GM12878 (cell line): ENCODE results near the gene SCN8A. TPM values are rescaled to one million over a fixed set of nuclear protein-coding genes. Genes with fewer than 3 reads are reported as not detected.

Source experiments
- ATAC-seq: fragments of 200-7000 bp; cut with Tn5 transposase; 3 replicates; pipeline ENCODE4 v1.9.1; 2020; ENCODE audit warnings: mild to moderate bottlenecking, moderate library complexity
- BruUV-seq: library from RNA; stranded (reverse); fragments of 400-500 nt; replicated peaks from 2 replicates; lab custom pipeline; 2021; lab: Mats Ljungman, UMichigan
- CTCF ChIA-PET: fragments of 300-600 bp; sonication (Branson Sonifier 250); formaldehyde crosslinking; extraction: SDS; loops from one replicate; lab custom pipeline; 2021; ENCODE audit warnings: inconsistent platforms; lab: Yijun Ruan, JAX
- POLR2A ChIA-PET: fragments of 350-600 bp; formaldehyde crosslinking; extraction: SDS; loops from one replicate; lab custom pipeline; 2021; ENCODE audit warnings: inconsistent platforms; lab: Charles Lee
- RAD21 ChIA-PET: fragments of 300-600 bp; sonication (Branson Sonifier 250); formaldehyde crosslinking; loops from one replicate; lab custom pipeline; 2023; ENCODE audit warnings: antibody characterized with exemption; ENCODE audit not compliant: unreplicated experiment; lab: Charles Lee
- SMC1A ChIA-PET: fragments of 300-600 bp; sonication (Branson Sonifier 250); formaldehyde crosslinking; loops from one replicate; lab custom pipeline; 2023; ENCODE audit not compliant: unreplicated experiment, uncharacterized antibody; lab: Charles Lee
- DNase-seq: peaks from one replicate; pipeline ENCODE4 v3.0.0-alpha.2; 2011; ENCODE audit warnings: low read depth, low spot score
- FAIRE-seq: peaks from 3 replicates; lab custom pipeline; 2011; peaks lifted over from hg19 to GRCh38; lab: Jason Lieb, UNC
- H2AFZ ChIP-seq: 2 replicates; pipeline ENCODE4 v1.6.0; 2011; ENCODE audit warnings: low read depth, low read length, control low read depth; ENCODE audit not compliant: control insufficient read depth
- H3K27ac ChIP-seq: 2 replicates; pipeline ENCODE4 v1.5.1; 2011; ENCODE audit warnings: control low read depth; ENCODE audit not compliant: control insufficient read depth, insufficient read depth
- H3K27me3 ChIP-seq, 2 experiments: replicated peaks in 1 of 2; 2 replicates each; pipeline versions ENCODE4 v1.6.0 to v1.6.1; 2011; ENCODE audit warnings: low read length in 1 of 2; ENCODE audit not compliant: control insufficient read depth in 2 of 2, insufficient read depth in 2 of 2
- H3K36me3 ChIP-seq, 2 experiments: 2 replicates each; pipeline ENCODE4 v1.5.1; 2011; ENCODE audit warnings: low read length in 1 of 2; ENCODE audit not compliant: control insufficient read depth in 2 of 2, insufficient read depth in 2 of 2
- H3K4me1 ChIP-seq: 2 replicates; pipeline ENCODE4 v1.6.1; 2011; ENCODE audit warnings: mild to moderate bottlenecking, low read length, moderate library complexity, mixed read lengths; ENCODE audit not compliant: control insufficient read depth, insufficient read depth
- H3K4me2 ChIP-seq: 2 replicates; pipeline ENCODE4 v1.6.0; 2011; ENCODE audit warnings: control low read depth; ENCODE audit not compliant: control insufficient read depth, insufficient read depth
- H3K4me3 ChIP-seq: fragments of 200-600 bp; sonication (generic); 2 replicates; pipeline ENCODE4 v1.5.1; 2016
- H3K79me2 ChIP-seq: 2 replicates; pipeline ENCODE4 v1.6.0; 2011; ENCODE audit warnings: low read length; ENCODE audit not compliant: control insufficient read depth, insufficient read depth
- H3K9ac ChIP-seq: 2 replicates; pipeline ENCODE4 v1.8.0; 2011; ENCODE audit warnings: low read length, control low read depth, mixed read lengths; ENCODE audit not compliant: control insufficient read depth, insufficient read depth
- H3K9me3 ChIP-seq: replicated peaks from 3 replicates; pipeline ENCODE4 v1.5.1; 2011; ENCODE audit warnings: mild to moderate bottlenecking, low read length; ENCODE audit not compliant: control insufficient read depth, insufficient read depth
- H4K20me1 ChIP-seq: 2 replicates; pipeline ENCODE4 v1.6.0; 2011; ENCODE audit not compliant: control insufficient read depth, insufficient read depth
- BRCA1 ChIP-seq: IDR thresholded peaks from 2 replicates; pipeline ENCODE4 v1.6.1; 2011; ENCODE audit warnings: low read depth, low read length, improper control_type of control experiment
- CREM ChIP-seq: IDR thresholded peaks from 2 replicates; pipeline ENCODE4 v1.6.1; 2014; ENCODE audit warnings: antibody characterized with exemption, low read depth
- E2F4 ChIP-seq: IDR thresholded peaks from 2 replicates; pipeline ENCODE4 v1.6.1; 2012; ENCODE audit warnings: low read depth, low read length, improper control_type of control experiment
- FOS ChIP-seq: IDR thresholded peaks from 3 replicates; pipeline ENCODE4 v1.6.1; 2011; ENCODE audit warnings: borderline replicate concordance; ENCODE audit not compliant: insufficient read length; ENCODE audit errors: extremely low read depth
- IKZF1 ChIP-seq: fragments of 450-650 bp; conservative IDR thresholded peaks from 2 replicates; pipeline ENCODE4 v1.6.1; 2017; ENCODE audit warnings: antibody characterized with exemption, mild to moderate bottlenecking
- IRF3 ChIP-seq: fragments of 450-650 bp; IDR thresholded peaks from 2 replicates; pipeline ENCODE4 v1.6.1; 2014; ENCODE audit warnings: mild to moderate bottlenecking
- JUNB ChIP-seq: IDR thresholded peaks from 2 replicates; pipeline ENCODE4 v1.6.1; 2016; ENCODE audit warnings: antibody characterized with exemption, mild to moderate bottlenecking
- MEF2A ChIP-seq: IDR thresholded peaks from 2 replicates; pipeline ENCODE4 v1.6.1; 2011; ENCODE audit warnings: low read depth, mild to moderate bottlenecking, low read length, moderate library complexity; ENCODE audit not compliant: insufficient read depth
- NR2C2 ChIP-seq: IDR thresholded peaks from 2 replicates; pipeline ENCODE4 v1.6.1; 2011; ENCODE audit warnings: borderline replicate concordance, low read depth; ENCODE audit not compliant: control insufficient read depth, insufficient read length
- PAX8 ChIP-seq: fragments of 450-650 bp; IDR thresholded peaks from 2 replicates; pipeline ENCODE4 v1.6.1; 2017; ENCODE audit warnings: mild to moderate bottlenecking, moderate library complexity
- RBBP5 ChIP-seq: fragments of 200-600 bp; sonication (generic); conservative IDR thresholded peaks from 2 replicates; pipeline ENCODE4 v1.6.1; 2016
- RELA ChIP-seq: fragments of 450-650 bp; IDR thresholded peaks from 2 replicates; pipeline ENCODE4 v1.8.0; 2014; ENCODE audit warnings: borderline replicate concordance; ENCODE audit not compliant: partially characterized antibody
- SIN3A ChIP-seq: IDR thresholded peaks from 2 replicates; pipeline ENCODE4 v1.6.1; 2012; ENCODE audit warnings: low read depth, low read length, improper control_type of control experiment
- SREBF2 ChIP-seq: IDR thresholded peaks from 2 replicates; pipeline ENCODE4 v1.6.1; 2012; ENCODE audit warnings: mild to moderate bottlenecking, low read length
- SRF ChIP-seq, 2 experiments: IDR thresholded peaks; 2 replicates each; pipeline ENCODE4 v1.6.1; 2011; ENCODE audit warnings: low read depth in 2 of 2, low read length in 2 of 2, mild to moderate bottlenecking in 1 of 2, moderate library complexity in 1 of 2
- STAT1 ChIP-seq: fragments of 450-650 bp; conservative IDR thresholded peaks from 2 replicates; pipeline ENCODE4 v1.6.1; 2014; ENCODE audit warnings: antibody characterized with exemption, mild to moderate bottlenecking
- USF2 ChIP-seq: IDR thresholded peaks from 2 replicates; pipeline ENCODE4 v1.6.1; 2011; ENCODE audit warnings: low read depth, low read length, improper control_type of control experiment, borderline replicate concordance
- WGBS: methylation state at CpG from one replicate; pipeline ENCODE4 v1.1.6; 2016; ENCODE audit warnings: low lambda C conversion rate; ENCODE audit not compliant: insufficient replicate concordance, insufficient coverage; ENCODE audit errors: missing lambda C conversion rate; 5-methylcytosine and 5-hydroxymethylcytosine counted together
- in situ Hi-C: fragments of 300-500 bp; cut with MboI; formaldehyde crosslinking; loops from 9 replicates; pipeline ENCODE4 v1.14.3; 2018; ENCODE audit warnings: mixed read lengths
- intact Hi-C: fragments of 100-400 bp; cut with micrococcal nuclease; formaldehyde crosslinking; loops from one replicate; pipeline ENCODE4 v1.14.2; 2022; ENCODE audit not compliant: unreplicated experiment
- polyA plus RNA-seq, 11 experiments: library from polyadenylated mRNA; depleted of rRNA in 4 of 11; unstranded in 6 of 11; stranded (reverse) in 5 of 11; fragments of >200 nt; fragmentation: Nextera tagmentation in 4 of 11; fragmentation: Illumina TruSeq in 1 of 11; extraction: Ambion mirVana in 4 of 11; extraction: Trizol in 1 of 11; gene quantifications; 1 replicate in 1 of 11; 2 replicates in 10 of 11; pipeline versions ENCODE4 v1.2.1 to v1.2.3, GENCODE V29; 2011 to 2016; ENCODE audit warnings: inconsistent platforms in 2 of 11, missing spikeins in 2 of 11, low read depth in 1 of 11
- total RNA-seq, 4 experiments: library from RNA; depleted of rRNA in 3 of 4; stranded (reverse); fragments of >200 nt in 3 of 4; fragmentation: Illumina TruSeq in 1 of 4; extraction: Trizol in 1 of 4; gene quantifications; 2 replicates each; pipeline versions ENCODE4 v1.2.1 to v1.2.3, GENCODE V29; 2013 to 2021
- TF ChIP-seq, protein P1 (sequence below): IDR thresholded peaks from 2 replicates; pipeline ENCODE4 v1.6.1; 2011; ENCODE audit warnings: mild to moderate bottlenecking, low read depth, low read length, moderate library complexity; ENCODE audit not compliant: insufficient replicate concordance

Gene SCN8A
- total and polyA plus RNA-seq, 10 of the 15 experiments (the other 5 are each of a cell fraction or from before 2014, with no cell fraction given), result 0.02 to 0.23 (median 0.06) TPM; not detected in 2

GRCh38 chr12:51699219-51699618 lies 108.2 kb downstream of the SCN8A start:
- no peak for FAIRE-seq
- POLR2A ChIA-PET, result no interaction called here
- no TSS peak for BruUV-seq

More at GRCh38 chr12:51699219-51699618, 108.2 kb downstream of the SCN8A start:
- peaks cover 0 to 1% of the 10 kb centered on the region in 2 experiments; a peak in 1 of 4 replicates for H3K27me3 ChIP-seq
- SMC1A ChIA-PET, result no interaction called here
- no peaks in the 10 kb centered on the region for H3K4me1 ChIP-seq
- no peak for TF ChIP-seq CREM
- no peak for TF ChIP-seq MEF2A
- TF ChIP-seq PAX8, result no peak
- TF ChIP-seq USF2, result no peak
- no peak for TF ChIP-seq NR2C2
- TF ChIP-seq SRF (IDR thresholded peaks at IDR 0.05; ENCODE audit: low read depth in 2 of 2, low read length in 2 of 2), result no peak
- TF ChIP-seq FOS, result no peak
- no peak for TF ChIP-seq RELA
- TF ChIP-seq, protein P1, sequence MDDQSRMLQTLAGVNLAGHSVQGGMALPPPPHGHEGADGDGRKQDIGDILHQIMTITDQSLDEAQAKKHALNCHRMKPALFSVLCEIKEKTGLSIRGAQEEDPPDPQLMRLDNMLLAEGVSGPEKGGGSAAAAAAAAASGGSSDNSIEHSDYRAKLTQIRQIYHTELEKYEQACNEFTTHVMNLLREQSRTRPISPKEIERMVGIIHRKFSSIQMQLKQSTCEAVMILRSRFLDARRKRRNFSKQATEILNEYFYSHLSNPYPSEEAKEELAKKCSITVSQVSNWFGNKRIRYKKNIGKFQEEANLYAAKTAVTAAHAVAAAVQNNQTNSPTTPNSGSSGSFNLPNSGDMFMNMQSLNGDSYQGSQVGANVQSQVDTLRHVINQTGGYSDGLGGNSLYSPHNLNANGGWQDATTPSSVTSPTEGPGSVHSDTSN, result no peak
- TF ChIP-seq STAT1, result no peak
- TF ChIP-seq SREBF2, result no peak
- no peak for TF ChIP-seq SIN3A
- TF ChIP-seq E2F4, result no peak
- no peak for TF ChIP-seq RBBP5
- TF ChIP-seq JUNB, result no peak
- no peak for TF ChIP-seq BRCA1
- no peak for TF ChIP-seq IRF3
- TF ChIP-seq IKZF1, result no peak
- no peak overlapping the region for H2AFZ ChIP-seq
- H3K4me2 ChIP-seq, result no peak overlapping the region
- H3K79me2 ChIP-seq, result no peaks in the 10 kb centered on the region
- H3K36me3 ChIP-seq, result no peaks in the 10 kb centered on the region
- in situ Hi-C loops (no loop called here), intact Hi-C loops (no loop called here)
- no peak overlapping the region for H3K27ac ChIP-seq
- ATAC-seq (no peak), DNase-seq (no peak)
- 0% methylated on average over 1 of the region's 1 CpG for WGBS
- H3K4me3 ChIP-seq, result no peak overlapping the region
- H3K9ac ChIP-seq, result no peak overlapping the region
- H3K9me3 ChIP-seq, result no peaks in the 10 kb centered on the region
- RAD21 ChIA-PET, result no interaction called here
- H4K20me1 ChIP-seq, result no peaks in the 10 kb centered on the region
- CTCF ChIA-PET, result no interaction called here
